ENCODE data around the gene DDX39A. TPM values are rescaled to one million over a fixed set of nuclear protein-coding genes. Genes with fewer than 3 reads are reported as not detected.
"Not testable (repeated sequence)": the region's sequence is repeated elsewhere in the genome, so short reads cannot be mapped to it uniquely, and the experiment has no call there.

DDX39A gene
- total and polyA plus RNA-seq, 5 donors = 20.7 to 34.7 (median 30.3) TPM

DNA sequence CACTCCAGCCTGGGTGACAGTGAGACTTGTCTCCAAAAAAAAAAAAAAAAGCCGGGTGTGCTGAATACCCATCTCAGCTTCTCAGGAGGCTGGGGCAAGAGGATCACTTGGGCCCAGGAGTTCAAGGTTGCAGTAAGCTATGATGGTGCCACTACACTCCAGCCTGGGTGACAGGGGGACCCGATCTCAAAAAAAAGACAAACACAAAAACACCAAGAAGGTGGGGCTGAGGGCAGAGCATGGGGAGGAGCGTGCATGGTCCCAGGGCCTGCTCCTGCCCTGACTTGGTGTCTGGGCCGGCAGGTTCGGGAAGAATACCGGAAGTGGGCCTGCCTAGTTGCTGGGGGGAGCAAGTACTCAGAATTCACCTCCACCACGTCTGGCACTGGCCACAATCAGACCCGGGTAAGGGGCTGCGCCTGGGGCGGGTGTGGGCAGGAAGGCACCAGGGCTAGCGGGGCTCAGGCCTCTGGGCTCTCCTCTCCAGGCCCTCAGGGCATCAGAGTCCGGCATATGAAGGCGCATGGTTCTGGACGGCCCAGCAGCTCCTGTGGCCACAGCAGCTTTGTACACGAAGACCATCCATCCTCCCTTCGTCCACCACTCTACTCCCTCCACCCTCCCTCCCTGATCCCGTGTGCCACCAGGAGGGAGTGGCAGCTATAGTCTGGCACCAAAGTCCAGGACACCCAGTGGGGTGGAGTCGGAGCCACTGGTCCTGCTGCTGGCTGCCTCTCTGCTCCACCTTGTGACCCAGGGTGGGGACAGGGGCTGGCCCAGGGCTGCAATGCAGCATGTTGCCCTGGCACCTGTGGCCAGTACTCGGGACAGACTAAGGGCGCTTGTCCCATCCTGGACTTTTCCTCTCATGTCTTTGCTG is 11.3 kb downstream of the DDX39A start:
- no peak for DNase-seq
- Histone ChIP-seq H3K4me3 (ENCODE audit: low read length) (no peak overlapping the region), H3K27ac (ENCODE audit: low read length) (no peak overlapping the region), H3K4me1 (ENCODE audit: control insufficient read depth, insufficient read depth, low read length) (no peaks in the 10 kb centered on the region), H3K27me3 (ENCODE audit: control insufficient read depth, insufficient read depth) (no peaks in the 10 kb centered on the region), H3K9me3 (ENCODE audit: control insufficient read depth, low read length) (no peaks in the 10 kb centered on the region)
- intact Hi-C loops (cut with DNase I) = no loop called here
- WGBS = 78% methylated on average over 20 of the region's 20 CpGs
- ATAC-seq = peak in 1 of 2 donors; percentile 2

DNA sequence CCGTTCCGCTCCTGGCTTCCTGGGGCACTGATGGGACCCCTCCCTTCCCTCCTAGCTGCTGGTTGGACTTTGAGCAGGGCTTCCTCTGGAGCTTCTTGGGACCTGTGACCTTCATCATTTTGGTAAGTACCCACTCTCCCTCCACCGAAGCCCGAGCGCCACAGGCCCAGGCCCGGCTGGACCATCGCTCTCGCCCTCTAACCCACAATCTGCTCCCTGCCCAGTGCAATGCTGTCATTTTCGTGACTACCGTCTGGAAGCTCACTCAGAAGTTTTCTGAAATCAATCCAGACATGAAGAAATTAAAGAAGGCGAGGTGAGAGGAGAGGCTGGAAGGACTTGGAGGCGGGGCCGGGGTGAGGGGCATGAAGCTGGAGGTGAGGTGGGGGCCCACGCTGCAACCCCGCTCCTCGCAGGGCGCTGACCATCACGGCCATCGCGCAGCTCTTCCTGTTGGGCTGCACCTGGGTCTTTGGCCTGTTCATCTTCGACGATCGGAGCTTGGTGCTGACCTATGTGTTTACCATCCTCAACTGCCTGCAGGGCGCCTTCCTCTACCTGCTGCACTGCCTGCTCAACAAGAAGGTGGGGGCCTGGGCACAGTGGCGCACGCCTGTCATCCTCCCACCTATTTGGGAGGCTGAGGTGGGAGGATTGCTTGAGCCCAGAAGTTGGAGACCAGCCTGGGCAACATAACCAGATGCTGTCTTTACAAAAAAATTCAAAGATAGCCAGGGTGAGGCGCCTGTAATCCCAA is 12.3 kb downstream of the DDX39A start:
- intact Hi-C loops (cut with DNase I) = no loop called here

GRCh38 chr19:14405758-14406644 is 13.1 kb downstream of the DDX39A start:
- Histone ChIP-seq H3K27me3 (ENCODE audit: control insufficient read depth, insufficient read depth) (no peaks in the 10 kb centered on the region), H3K9me3 (ENCODE audit: control insufficient read depth, low read length) (no peaks in the 10 kb centered on the region), H3K4me3 (ENCODE audit: low read length) (no peak overlapping the region), H3K4me1 (ENCODE audit: control insufficient read depth, insufficient read depth, low read length) (no peaks in the 10 kb centered on the region), H3K27ac (ENCODE audit: low read length) (no peak overlapping the region)
- 28% methylated on average over 61 of the region's 61 CpGs for WGBS
- intact Hi-C loops (cut with DNase I) = no loop called here
- ATAC-seq (peak; percentile 89 to 90), DNase-seq (peak; percentile 87 to 96 (median 93))

More for the DNA sequence above, 12.3 kb downstream of the DDX39A start:
- 90% methylated on average over 27 of the region's 27 CpGs for WGBS
- Histone ChIP-seq H3K4me1 (ENCODE audit: control insufficient read depth, insufficient read depth, low read length) (no peaks in the 10 kb centered on the region), H3K4me3 (ENCODE audit: low read length) (no peak overlapping the region), H3K9me3 (ENCODE audit: control insufficient read depth, low read length) (no peaks in the 10 kb centered on the region), H3K27ac (ENCODE audit: low read length) (no peak overlapping the region), H3K27me3 (ENCODE audit: control insufficient read depth, insufficient read depth) (no peaks in the 10 kb centered on the region)
- DNase-seq (no peak), ATAC-seq (no peak)

DNA sequence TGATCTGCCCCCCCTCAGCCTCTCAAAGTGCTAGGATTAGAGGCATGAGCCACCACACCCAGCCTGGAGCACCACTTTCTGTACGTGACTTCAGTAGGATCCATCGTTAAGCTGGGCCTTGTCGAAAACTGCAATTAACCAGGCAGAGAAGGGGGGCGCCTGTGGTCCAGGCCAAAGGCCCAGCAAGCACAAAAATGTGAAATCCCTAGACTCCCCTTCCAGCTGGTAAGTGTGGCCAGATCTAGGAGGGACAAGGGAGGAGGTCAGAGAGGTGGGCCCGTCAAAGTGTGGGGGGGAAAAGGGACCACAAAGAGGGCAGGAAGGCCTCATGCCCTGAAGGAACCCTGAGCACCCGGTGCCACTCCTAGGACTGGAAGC is 13.8 kb downstream of the DDX39A start:
- DNase-seq (no peak), ATAC-seq (no peak)
- no peaks in the 10 kb centered on the region for H3K4me1 ChIP-seq (ENCODE audit: control insufficient read depth, insufficient read depth, low read length)
- WGBS = 79% methylated on average over 6 of the region's 6 CpGs
- intact Hi-C loops (cut with DNase I) = no loop called here
- H3K27ac ChIP-seq (ENCODE audit: low read length) = no peak overlapping the region
- no peak overlapping the region for H3K4me3 ChIP-seq (ENCODE audit: low read length)
- H3K9me3 ChIP-seq (ENCODE audit: control insufficient read depth, low read length) = no peaks in the 10 kb centered on the region
- no peaks in the 10 kb centered on the region for H3K27me3 ChIP-seq (ENCODE audit: control insufficient read depth, insufficient read depth)

DNA sequence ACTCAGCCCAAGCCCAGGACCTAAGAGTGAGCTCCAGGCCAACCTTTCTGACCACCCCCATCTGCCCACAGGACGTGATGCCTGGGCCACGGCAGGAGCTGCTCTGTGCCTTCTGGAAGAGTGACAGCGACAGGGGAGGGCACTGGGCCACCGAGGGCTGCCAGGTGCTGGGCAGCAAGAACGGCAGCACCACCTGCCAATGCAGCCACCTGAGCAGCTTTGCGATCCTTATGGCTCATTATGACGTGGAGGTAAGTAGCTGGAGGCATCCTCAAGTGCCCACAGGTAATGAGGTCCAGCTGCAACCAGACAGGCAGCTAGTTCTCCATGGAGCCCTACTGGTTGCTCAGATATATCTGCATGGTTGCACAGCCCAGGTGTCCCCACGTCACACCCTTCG is 14.8 kb downstream of the DDX39A start:
- Histone ChIP-seq H3K27me3 (ENCODE audit: control insufficient read depth, insufficient read depth) (no peaks in the 10 kb centered on the region), H3K4me1 (ENCODE audit: control insufficient read depth, insufficient read depth, low read length) (no peaks in the 10 kb centered on the region), H3K9me3 (ENCODE audit: control insufficient read depth, low read length) (no peaks in the 10 kb centered on the region), H3K4me3 (ENCODE audit: low read length) (no peak overlapping the region), H3K27ac (ENCODE audit: low read length) (no peak overlapping the region)
- ATAC-seq (no peak), DNase-seq (no peak)
- intact Hi-C loops (cut with DNase I) = no loop called here
- WGBS = 88% methylated on average over 9 of the region's 9 CpGs

DNA sequence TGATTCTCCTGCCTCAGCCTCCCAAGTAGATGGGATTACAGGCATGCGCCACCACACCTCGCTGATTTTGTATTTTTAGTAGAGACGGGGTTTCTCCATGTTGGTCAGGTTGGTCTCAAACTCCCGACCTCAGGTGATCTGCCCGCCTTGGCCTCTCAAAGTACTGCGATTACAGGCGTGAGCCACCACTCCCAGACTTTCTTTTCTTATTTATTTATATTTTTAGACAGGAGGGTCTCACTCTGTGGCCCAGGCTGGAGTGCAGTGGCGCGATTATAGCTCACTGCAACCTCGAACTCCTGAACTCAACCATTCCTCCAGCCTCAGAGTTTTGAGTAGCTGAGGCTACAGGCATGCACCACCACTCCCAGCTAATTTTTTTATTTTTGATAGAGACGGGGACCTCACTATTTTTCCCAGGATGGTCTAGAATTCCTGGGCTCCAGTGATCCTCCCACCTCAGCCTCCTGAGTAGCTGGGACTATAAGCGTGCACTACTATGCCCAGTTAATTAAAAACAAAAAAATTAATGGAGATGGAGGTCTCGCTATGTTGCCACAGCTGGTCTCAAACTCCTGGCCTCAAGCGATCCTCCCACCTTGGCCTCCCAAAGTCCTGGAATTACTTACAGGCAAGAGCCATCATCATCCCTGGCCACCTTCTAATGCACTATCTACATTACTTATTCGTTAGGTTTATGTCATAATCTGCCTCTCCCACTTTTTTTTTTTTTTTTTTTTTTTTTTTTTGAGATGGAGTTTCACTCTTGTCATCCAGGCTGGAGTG is 15.8 kb downstream of the DDX39A start:
- DNase-seq; H3K4me3 ChIP-seq (ENCODE audit: low read length); H3K27me3 ChIP-seq (ENCODE audit: control insufficient read depth, insufficient read depth); H3K4me1 ChIP-seq (ENCODE audit: control insufficient read depth, insufficient read depth, low read length); H3K27ac ChIP-seq (ENCODE audit: low read length); ATAC-seq; H3K9me3 ChIP-seq (ENCODE audit: control insufficient read depth, low read length); intact Hi-C loops (cut with DNase I): not testable (repeated sequence)
- WGBS = 97% methylated on average over 15 of the region's 15 CpGs

GRCh38 chr19:14402332-14403144 is 16.6 kb downstream of the DDX39A start:
- no peaks in the 10 kb centered on the region for H3K27me3 ChIP-seq (ENCODE audit: control insufficient read depth, insufficient read depth)
- DNase-seq (peak; percentile 75 to 82 (median 78)), ATAC-seq (peak in 1 of 2 donors; percentile 41)
- H3K4me1 ChIP-seq (ENCODE audit: control insufficient read depth, insufficient read depth, low read length) = no peaks in the 10 kb centered on the region
- H3K27ac ChIP-seq (ENCODE audit: low read length) = no peak overlapping the region
- WGBS = 63% methylated on average over 26 of the region's 26 CpGs
- intact Hi-C loops (cut with DNase I) = no loop called here
- H3K9me3 ChIP-seq (ENCODE audit: control insufficient read depth, low read length) = no peaks in the 10 kb centered on the region
- H3K4me3 ChIP-seq (ENCODE audit: low read length) = no peak overlapping the region

GRCh38 chr19:14401468-14402195 is 17.5 kb downstream of the DDX39A start:
- no peaks in the 10 kb centered on the region for H3K27me3 ChIP-seq (ENCODE audit: control insufficient read depth, insufficient read depth)
- intact Hi-C loops (cut with DNase I) = no loop called here
- no peaks in the 10 kb centered on the region for H3K4me1 ChIP-seq (ENCODE audit: control insufficient read depth, insufficient read depth, low read length)
- WGBS = 93% methylated on average over 18 of the region's 18 CpGs
- H3K27ac ChIP-seq (ENCODE audit: low read length) = no peak overlapping the region
- ATAC-seq (no peak), DNase-seq (no peak)
- no peaks in the 10 kb centered on the region for H3K9me3 ChIP-seq (ENCODE audit: control insufficient read depth, low read length)
- no peak overlapping the region for H3K4me3 ChIP-seq (ENCODE audit: low read length)

- Histone ChIP-seq H3K4me3 (ENCODE audit: low read length) (no peak overlapping the region), H3K4me1 (ENCODE audit: control insufficient read depth, insufficient read depth, low read length) (no peaks in the 10 kb centered on the region), H3K9me3 (ENCODE audit: control insufficient read depth, low read length) (no peaks in the 10 kb centered on the region), H3K27me3 (ENCODE audit: control insufficient read depth, insufficient read depth) (no peaks in the 10 kb centered on the region), H3K27ac (ENCODE audit: low read length) (no peak overlapping the region)
- intact Hi-C loops (cut with DNase I) = no loop called here
- DNase-seq (no peak), ATAC-seq (no peak)
- 91% methylated on average over 11 of the region's 11 CpGs for WGBS
Observed at GRCh38 chr19:14400951-14401431, 18.1 kb downstream of the DDX39A start.

All from right cardiac atrium (tissue), 5 donors.